NOMO-1 (cell line): ENCODE measurements around the gene LRBA.

Source experiments
- DNase-seq, 2 experiments: peaks; one replicate each; lab custom pipeline; 2025; ENCODE audit not compliant: unreplicated experiment in 2 of 2; lab: John Stamatoyannopoulos, UW

The LRBA gene

DNA sequence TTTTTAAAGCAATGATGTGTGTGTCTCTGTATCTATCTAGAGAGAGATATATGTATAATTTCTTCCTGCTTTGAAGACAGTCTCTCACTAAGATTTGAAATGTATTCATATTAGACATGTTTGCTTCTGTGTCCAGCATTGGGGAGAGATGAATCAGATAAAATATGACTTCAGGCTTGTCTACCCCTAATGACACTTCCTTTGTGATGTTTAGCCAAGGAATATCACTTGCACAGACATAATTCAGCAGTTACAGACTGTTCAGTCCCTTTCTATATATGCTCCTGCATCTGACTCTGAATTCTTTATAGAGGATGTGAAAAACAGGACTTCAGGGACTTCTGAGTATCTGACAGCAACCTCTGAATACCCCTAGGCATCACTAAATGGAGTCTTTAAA is 778.5 kb downstream of the LRBA start:
- no peak for DNase-seq

DNA sequence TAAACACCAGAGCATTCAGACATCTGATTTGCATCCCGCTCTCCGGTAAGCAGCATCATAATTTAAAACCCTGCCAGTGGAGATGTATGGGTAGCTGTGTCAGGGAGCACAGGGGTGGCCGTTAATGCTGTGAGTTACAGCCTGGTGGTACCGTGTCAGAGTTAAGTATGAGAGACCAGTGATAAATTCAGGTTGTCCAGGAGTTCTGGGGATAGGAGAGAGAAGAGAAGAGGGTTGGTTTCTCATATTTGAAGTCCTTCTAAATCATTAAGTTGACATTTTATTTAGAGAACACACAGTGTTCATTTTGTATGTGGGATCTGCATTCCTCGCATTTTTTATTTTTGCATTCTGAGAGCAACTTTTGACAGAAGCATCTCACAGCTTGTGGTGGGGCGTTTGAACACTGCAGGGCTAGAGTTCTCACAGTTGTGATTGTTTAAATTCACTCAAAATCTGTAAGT is 779.2 kb downstream of the LRBA start:
- DNase-seq: no peak

DNA sequence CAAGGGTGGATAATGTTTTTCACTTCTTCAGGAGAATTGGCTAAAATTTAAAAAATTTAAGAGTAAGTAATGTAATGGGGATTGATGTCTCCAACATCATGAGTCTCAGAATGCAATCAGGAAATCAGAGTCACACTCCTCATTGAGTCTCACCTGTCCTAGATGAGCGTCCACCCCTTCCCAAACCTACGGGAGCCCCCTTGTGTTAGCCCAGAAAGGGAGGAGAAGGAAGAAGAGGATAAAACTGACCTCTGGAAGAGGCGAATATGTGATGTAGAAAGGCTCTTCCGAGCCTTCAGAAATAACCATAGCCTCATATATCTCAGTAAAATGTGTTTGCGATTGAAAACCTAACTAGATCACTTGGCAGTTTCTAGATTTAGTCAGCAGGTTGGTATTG is 779.8 kb downstream of the LRBA start:
- no peak for DNase-seq

DNA sequence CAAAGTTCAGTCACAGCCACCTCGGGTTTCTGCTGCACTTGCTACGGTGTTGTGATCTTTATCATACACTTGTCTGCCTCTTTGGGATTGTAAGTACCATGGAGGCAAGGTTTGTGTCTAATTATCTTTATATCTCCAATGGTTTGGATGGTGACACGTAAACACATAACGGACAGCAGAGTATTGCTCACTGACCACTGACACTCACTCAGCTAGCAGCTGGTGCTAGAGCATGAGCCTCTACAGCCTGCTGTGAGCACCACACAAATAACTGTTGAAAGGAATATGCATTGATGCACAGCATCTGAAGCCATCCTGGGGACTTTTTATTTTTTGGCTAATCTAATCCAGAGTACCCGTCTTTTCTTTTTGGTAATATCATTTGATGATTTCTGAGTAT is 780.8 kb downstream of the LRBA start:
- no peak for DNase-seq

DNA sequence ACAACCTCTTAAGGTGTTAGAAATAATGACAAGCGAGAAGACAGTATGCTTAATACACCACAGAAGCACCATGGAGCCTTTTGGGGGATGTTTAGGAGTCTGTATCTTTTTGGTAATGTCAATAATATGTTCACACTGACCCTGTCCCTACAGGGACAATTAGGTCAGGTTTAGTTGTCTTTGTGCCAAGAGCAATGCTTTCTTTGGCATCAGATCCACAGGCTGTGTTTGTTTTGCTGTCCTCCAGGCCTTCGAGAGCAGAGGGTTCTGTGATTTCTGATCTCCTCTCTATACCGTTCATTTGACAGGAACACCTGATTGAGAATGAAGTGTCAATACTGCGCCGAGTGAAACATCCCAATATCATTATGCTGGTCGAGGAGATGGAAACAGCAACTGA is 783.1 kb downstream of the LRBA start:
- no peak for DNase-seq

DNA sequence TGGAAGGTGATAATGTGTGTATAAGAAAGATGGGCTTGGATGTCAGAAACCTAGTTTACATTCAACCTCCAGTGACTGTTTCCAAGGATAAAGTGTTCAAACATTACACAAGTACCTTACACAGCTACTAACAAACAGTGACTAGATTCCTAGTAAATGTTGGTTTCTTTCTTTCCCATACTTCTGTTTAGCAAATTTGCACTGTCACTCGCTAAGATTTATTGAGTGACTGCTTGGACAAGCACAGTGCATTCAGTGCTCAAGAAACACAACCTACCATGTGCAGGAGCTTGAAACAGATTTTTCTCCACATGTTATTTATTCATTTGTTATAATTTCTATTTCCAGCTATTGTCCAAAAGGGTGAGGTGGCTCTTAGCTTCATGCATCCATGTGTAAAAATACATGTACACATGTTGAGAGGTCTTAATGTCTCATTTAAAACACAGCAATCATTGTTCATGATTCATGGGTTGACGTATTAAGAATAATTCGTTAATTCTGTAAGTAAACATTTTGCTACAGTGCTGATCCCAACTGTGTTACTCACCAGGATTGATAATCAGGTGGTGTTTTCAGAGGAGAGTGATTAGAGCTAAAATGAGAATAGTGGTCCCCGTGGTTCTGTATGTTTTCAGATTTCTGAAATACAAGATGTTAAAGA is 783.8 kb downstream of the LRBA start:
- DNase-seq: no peak

DNA sequence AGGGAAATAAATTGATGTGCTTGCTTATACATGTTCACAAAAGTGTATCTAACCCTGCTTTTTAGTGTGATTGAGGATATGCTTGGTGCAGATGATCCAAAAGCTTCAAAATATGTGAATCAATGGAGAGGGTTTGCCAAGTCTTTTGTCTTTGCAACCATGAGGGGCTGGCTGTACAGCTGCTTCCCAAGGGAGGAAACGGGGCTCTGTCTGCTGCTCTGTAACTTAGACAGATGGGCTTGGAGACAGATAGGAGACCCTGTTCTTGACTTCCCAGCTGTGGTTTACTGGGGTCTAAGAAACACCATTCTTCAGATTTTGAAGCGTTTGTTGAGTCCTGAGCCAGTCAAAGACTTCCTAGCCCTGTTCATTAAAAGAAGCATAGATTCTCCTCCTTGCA is 784.5 kb downstream of the LRBA start:
- no peak for DNase-seq

DNA sequence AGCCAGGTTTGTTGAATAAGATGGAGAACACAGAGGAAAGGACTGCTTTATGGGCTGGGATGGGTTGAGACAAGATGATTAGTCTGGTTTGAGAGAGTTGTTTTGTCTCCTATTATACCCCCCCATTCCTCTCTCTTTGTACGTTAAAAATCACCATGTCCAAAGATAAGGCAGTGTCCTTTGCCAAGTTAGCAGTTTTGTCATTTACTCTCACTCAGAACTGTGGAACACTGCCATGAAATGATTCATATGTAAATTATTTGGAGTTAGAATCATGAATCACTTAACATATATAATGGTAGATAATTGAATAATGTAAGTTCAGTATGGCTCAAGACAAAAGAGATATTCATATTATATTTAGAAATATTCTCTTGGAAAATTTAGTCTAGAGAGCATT is 785.6 kb downstream of the LRBA start:
- DNase-seq: no peak

DNA sequence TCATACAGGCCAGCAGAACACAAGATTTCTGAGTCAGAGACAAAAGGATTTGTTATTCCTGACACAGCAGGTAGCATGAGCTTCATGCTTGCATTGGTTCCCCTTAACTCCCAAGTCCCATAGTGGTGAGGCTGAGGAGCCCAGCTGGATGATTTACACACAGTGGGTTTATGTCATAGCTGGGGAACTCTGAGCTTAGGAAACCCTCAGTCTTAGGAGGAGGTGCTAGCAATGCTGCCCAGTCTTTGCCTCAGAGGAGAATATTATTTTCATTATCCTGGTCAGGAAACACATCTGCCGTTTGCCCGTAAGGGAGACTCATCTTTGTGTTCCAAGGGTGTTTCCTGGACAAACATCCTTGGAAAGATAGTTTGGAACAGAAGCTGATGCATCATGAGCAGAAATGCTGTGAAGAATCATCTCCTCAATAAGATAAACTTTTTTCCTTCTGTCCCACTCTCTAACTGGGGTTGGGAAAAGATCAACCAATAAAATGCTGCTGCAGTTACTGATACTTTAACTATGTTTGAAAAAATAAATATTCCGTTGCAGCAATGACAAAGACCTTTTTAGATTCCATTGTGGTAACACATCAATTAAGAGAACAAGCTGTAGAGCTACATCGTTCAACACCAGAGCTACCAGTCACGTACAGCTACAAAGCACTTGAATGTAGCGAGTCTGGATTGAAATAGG is 790.0 kb downstream of the LRBA start:
- no peak for DNase-seq

DNA sequence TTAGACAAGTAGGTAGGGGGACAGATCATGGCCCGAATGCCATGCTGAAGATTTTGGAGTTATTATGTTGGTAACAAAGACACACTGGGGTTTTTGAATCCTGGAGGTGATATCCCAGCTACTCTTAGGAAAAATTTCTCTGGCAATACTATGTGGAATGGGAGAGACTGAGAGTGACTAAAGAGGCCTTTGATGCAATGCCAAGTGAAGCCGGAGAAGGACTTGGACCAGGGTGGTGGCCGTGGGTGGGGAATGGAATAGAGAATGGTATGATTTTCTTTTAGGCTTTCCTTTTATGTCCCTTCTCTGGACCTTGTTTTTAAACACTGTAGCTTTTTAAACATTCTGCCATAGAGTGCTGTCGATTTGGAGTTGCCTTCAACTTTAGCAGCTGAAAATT is 795.2 kb downstream of the LRBA start:
- no peak for DNase-seq

DNA sequence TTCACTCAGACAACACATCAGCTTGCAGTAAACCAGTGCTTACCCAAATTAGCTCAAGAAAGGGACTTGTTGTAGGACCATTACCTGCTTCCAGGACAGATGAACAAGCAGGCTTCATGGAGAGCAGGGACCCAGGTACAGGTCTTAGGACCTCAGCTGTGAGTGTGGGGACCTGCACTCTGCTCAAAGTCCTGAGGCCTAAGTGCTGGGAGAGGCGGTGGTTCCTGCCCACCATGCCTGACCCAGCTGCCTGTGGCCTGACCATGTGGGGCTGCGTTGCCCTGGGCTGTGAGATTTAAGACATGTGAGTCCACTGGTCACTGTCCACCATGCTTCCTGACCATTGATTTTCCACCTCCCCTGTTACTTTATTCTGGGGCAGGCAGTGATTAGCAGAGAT is 796.6 kb downstream of the LRBA start:
- DNase-seq: no peak

DNA sequence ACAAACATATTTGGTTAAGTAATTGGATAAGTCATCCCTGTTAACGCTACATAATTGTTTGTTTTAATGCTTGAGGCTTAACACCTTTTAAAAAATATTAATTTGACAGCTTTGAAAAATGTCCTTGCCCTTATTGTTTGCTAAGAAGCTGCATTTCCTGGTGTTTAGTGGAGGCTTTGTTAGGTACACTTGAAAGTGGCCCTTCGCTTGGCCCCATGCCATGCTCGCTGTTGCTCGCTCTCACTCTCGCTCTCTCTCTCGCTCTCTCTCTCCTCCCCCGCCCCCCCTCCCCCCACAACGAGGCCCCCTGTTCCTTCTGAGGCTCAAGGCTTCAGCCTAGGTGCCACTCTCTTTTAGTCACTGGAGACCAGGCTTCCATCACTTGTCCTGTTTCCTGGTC is 797.3 kb downstream of the LRBA start:
- no peak for DNase-seq

DNA sequence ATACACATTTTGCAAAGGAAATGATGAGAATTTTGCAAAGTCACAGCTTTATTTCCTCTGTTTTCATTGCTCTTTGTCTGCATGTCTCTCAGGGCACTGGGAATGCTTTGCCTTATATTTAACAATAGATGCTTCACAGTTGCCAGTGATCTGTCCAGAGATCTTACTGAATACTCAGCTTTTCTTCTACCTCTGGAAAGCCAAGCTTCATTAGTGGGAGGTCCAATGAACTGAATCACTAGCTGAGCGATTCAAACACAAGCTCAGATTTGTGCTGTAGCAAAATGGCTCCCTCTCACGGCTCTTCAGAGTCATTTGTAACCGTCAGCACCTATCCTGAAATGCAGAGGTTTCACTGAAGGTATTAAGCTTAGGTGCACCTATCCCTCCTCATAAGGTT is 797.9 kb downstream of the LRBA start:
- DNase-seq: no peak

DNA sequence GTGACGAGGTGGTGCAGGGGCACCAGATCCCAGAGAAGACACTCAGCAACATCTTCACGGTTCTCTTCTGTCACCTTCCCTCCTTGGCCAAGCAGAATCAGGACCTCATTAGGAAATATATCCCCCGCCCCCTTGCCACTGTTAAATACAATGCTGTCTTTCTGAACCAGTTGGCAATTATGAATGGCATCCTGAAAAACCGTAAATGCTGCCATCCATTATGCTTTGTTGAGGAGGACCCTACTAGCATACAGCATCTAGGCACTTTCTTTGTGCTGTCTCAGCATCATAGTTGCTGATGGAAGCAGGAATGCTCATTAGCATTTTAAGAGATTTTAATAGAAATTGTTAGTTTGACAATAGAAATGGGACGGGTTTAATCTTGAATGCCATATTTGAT is 798.4 kb downstream of the LRBA start:
- no peak for DNase-seq

DNA sequence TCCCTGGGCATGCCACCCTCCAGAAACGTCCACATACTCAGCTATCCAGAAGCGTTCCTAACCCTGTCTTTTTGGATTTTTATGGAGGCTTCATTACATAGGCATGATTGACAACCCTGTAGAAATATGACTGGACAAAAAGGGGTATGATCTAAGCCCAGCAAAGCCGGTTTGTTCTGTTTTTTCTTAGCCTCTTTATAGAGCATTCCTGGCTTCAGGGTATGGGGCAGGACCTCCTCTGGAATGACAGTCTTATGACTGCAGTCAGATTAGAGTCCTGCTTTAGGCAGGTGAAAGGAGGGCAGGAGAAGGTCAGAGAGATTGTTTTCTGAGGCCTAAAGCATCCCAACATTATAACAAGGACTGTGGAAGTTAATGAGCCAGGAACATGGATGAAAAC is 799.5 kb downstream of the LRBA start:
- DNase-seq: no peak
